Colonic mucosa (tissue), 4 donors: ENCODE measurements around the gene RASD1. TPM values are rescaled to one million over a fixed set of nuclear protein-coding genes. Genes with fewer than 3 reads are reported as not detected.

ENCODE experiments used
- DNase-seq: peaks from one replicate; pipeline ENCODE4 v3.0.0-alpha.2; 2020
- H3K27ac ChIP-seq: fragments of 200-600 bp; one replicate; pipeline ENCODE4 v1.8.0; 2021
- H3K27me3 ChIP-seq: fragments of 200-600 bp; one replicate; pipeline ENCODE4 v1.8.0; 2021
- H3K36me3 ChIP-seq: fragments of 200-600 bp; one replicate; pipeline ENCODE4 v1.8.0; 2021
- H3K4me1 ChIP-seq: fragments of 200-600 bp; one replicate; pipeline ENCODE4 v1.8.0; 2021; ENCODE audit warnings: mild to moderate bottlenecking
- H3K4me3 ChIP-seq: fragments of 200-600 bp; one replicate; pipeline ENCODE4 v1.8.0; 2021
- H3K9ac ChIP-seq, 2 donors: one replicate each; pipeline ENCODE4 v1.7.0; 2013; ENCODE audit warnings: control low read depth in 2 of 2, low read depth in 2 of 2, low read length in 2 of 2
- H3K9me3 ChIP-seq: fragments of 200-600 bp; one replicate; pipeline ENCODE4 v1.8.0; 2021
- intact Hi-C: fragments of 100-400 bp; cut with DNase I; formaldehyde crosslinking; loops from one replicate; pipeline ENCODE4 v1.14.1; 2022
- total RNA-seq, 2 donors: library from RNA; stranded (reverse); fragmentation: NEBNext Ultra II Directional in 1 of 2; extraction: Animal tissue kit (Norgen Biotek cat#: 25700) in 1 of 2; gene quantifications; one replicate each; pipeline ENCODE4 v1.2.1, GENCODE V29; 2021
- TF ChIP-seq, protein P1 (sequence below): fragments of 200-600 bp; IDR thresholded peaks from one replicate; pipeline ENCODE4 v1.8.0; 2022; ENCODE audit warnings: antibody characterized with exemption, mild to moderate bottlenecking
- donor health status: healthy.
- donor health status: DM: no; HTN: no; CAD: no.
- donor health status: DM: no; HTN: no; CAD: no.

The RASD1 gene
- total RNA-seq, 2 donors from 2014 or later, result 21.6 to 24.9 TPM

DNA sequence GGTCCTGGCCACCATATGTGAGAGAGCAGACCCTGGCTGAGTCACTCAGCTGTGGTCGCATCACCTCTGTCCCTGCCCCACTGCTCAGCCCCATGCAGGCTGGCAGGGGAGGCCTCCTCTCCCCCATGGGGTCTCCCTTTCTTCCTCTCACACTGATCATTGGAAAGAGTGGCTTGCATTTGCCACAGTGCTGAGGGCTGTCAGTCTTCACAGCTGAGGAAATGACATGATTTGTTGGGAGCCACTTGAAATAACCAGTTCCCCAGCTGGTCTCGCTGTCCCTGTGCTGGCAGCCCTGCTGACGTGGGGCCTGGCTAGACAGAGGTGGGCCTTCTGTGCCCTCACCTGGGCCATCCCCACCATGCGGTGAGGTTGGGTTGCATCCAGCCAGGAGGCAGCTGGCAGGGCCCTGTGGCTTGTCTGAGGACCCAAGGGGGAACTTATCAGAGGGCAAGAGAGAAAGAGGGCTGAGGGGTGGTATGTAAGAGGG is 49.5 kb downstream of the RASD1 start:
- Histone ChIP-seq H3K4me1 (no peaks in the 10 kb centered on the region), H3K36me3 (no peaks in the 10 kb centered on the region), H3K9ac (no peak overlapping the region), H3K27me3 (no peaks in the 10 kb centered on the region), H3K4me3 (no peak overlapping the region), H3K9me3 (no peaks in the 10 kb centered on the region), H3K27ac (no peak overlapping the region)
- intact Hi-C loops, result no loop called here
- TF ChIP-seq, protein P1, sequence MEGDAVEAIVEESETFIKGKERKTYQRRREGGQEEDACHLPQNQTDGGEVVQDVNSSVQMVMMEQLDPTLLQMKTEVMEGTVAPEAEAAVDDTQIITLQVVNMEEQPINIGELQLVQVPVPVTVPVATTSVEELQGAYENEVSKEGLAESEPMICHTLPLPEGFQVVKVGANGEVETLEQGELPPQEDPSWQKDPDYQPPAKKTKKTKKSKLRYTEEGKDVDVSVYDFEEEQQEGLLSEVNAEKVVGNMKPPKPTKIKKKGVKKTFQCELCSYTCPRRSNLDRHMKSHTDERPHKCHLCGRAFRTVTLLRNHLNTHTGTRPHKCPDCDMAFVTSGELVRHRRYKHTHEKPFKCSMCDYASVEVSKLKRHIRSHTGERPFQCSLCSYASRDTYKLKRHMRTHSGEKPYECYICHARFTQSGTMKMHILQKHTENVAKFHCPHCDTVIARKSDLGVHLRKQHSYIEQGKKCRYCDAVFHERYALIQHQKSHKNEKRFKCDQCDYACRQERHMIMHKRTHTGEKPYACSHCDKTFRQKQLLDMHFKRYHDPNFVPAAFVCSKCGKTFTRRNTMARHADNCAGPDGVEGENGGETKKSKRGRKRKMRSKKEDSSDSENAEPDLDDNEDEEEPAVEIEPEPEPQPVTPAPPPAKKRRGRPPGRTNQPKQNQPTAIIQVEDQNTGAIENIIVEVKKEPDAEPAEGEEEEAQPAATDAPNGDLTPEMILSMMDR, result no peak
- no peak for DNase-seq

DNA sequence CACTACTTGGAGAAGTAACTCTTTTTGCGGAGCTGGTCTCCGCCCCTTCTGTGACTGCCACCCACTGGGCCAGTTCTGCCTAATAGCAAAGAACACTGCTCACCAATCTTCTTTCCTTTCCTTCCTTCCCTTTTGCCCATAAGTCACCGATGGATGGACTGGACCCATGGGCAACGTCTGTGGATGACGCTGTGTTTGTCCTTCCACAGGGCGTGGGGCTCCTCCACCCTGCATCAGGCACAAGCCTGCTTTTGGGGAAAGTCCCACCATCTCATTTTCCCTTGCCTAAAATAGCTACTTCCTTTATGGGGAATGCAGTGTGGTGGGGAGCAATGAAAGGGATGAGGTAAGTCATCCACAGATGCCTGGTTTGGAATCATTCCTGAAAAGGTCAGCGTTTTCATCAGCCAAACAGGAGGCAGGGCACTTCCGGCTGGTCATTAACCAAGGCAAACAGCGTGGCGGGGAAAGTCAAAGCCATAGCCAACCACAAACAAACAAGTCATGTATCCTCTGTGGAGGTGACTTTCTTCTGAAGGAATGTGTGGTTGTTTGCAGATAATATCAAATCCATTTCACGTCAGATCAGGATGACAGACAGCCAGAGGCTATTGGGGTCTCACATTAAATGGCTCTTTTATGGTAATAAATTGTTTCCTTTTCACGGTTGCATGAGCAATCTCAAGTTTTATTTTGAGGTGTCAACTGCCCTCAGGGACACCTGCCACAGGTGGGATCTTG is 50.1 kb downstream of the RASD1 start:
- no peaks in the 10 kb centered on the region for H3K27me3 ChIP-seq
- no peak overlapping the region for H3K4me3 ChIP-seq
- no peaks in the 10 kb centered on the region for H3K9me3 ChIP-seq
- DNase-seq, result peak; percentile 36
- no peak overlapping the region for H3K9ac ChIP-seq
- H3K4me1 ChIP-seq, result no peaks in the 10 kb centered on the region
- intact Hi-C loops, result no loop called here
- H3K36me3 ChIP-seq, result no peaks in the 10 kb centered on the region
- TF ChIP-seq, protein P1, result no peak
- peak overlapping the region; percentile 29 for H3K27ac ChIP-seq

DNA sequence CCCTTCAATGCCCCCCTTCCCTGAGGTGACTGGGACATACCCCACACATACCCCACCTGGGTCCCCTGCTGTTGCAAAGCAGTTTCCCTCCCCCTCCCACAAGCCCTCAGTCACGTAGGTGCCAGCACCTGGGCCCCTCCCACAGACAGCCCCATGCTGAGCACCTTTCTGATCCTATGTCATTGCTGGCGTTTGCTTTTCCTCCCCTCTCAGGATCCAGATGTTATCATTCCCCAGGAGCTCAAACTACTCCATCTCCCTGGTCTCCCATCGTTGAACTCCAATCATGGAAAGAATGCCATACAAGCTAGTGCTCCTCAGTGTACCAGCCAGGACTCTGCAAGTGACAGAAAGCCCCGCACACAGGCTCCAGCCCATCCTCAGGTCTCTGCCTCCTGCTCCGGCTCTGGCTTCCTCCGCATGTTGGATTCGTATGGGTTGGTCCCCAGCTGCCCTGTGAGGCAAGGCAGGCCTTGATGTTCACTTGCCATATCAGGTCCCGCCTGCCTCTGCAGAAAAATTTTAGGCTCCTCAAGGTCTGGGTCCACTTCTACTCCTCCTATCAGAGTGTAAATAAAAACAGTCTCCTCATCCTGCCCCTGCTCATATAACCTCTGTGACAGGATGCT is 50.8 kb downstream of the RASD1 start:
- H3K4me1 ChIP-seq, result no peaks in the 10 kb centered on the region
- no peak overlapping the region for H3K4me3 ChIP-seq
- H3K9me3 ChIP-seq, result no peaks in the 10 kb centered on the region
- no peak overlapping the region for H3K9ac ChIP-seq
- TF ChIP-seq, protein P1, result no peak
- peak overlapping the region; percentile 29 for H3K27ac ChIP-seq
- intact Hi-C loops, result no loop called here
- H3K27me3 ChIP-seq, result no peaks in the 10 kb centered on the region
- no peak for DNase-seq
- no peaks in the 10 kb centered on the region for H3K36me3 ChIP-seq

Other genes starting within 250 kb of the RASD1 start
- gene COPS3, start 215.1 kb downstream of the RASD1 start, total RNA-seq, result 10 to 100 TPM; 43.9 to 60.4 TPM
- gene NT5M, start 193.0 kb downstream of the RASD1 start, total RNA-seq, result 1 to 10 TPM; 1.2 to 1.3 TPM
- 10 to 100 TPM; 15.3 to 23.8 TPM for gene MED9, start 19.4 kb downstream of the RASD1 start, total RNA-seq
- 10 to 100 TPM; 16.9 to 23.8 TPM for gene PEMT, start 95.3 kb upstream of the RASD1 start, total RNA-seq
- 10 to 100 TPM; 21.8 to 24.5 TPM for gene RAI1, start 185.1 kb upstream of the RASD1 start, total RNA-seq